GM21515 (cell line): ENCODE data around the gene P3H3.
A peak's percentile ranks its signal among the peaks of the same experiment; 100 is the strongest.

Experiments
- ATAC-seq: cut with Tn5 transposase; IDR thresholded peaks from one replicate; pipeline ENCODE4 v1.9.1; 2021; ENCODE audit not compliant: unreplicated experiment

P3H3 gene, protein sequence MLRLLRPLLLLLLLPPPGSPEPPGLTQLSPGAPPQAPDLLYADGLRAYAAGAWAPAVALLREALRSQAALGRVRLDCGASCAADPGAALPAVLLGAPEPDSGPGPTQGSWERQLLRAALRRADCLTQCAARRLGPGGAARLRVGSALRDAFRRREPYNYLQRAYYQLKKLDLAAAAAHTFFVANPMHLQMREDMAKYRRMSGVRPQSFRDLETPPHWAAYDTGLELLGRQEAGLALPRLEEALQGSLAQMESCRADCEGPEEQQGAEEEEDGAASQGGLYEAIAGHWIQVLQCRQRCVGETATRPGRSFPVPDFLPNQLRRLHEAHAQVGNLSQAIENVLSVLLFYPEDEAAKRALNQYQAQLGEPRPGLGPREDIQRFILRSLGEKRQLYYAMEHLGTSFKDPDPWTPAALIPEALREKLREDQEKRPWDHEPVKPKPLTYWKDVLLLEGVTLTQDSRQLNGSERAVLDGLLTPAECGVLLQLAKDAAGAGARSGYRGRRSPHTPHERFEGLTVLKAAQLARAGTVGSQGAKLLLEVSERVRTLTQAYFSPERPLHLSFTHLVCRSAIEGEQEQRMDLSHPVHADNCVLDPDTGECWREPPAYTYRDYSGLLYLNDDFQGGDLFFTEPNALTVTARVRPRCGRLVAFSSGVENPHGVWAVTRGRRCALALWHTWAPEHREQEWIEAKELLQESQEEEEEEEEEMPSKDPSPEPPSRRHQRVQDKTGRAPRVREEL

DNA sequence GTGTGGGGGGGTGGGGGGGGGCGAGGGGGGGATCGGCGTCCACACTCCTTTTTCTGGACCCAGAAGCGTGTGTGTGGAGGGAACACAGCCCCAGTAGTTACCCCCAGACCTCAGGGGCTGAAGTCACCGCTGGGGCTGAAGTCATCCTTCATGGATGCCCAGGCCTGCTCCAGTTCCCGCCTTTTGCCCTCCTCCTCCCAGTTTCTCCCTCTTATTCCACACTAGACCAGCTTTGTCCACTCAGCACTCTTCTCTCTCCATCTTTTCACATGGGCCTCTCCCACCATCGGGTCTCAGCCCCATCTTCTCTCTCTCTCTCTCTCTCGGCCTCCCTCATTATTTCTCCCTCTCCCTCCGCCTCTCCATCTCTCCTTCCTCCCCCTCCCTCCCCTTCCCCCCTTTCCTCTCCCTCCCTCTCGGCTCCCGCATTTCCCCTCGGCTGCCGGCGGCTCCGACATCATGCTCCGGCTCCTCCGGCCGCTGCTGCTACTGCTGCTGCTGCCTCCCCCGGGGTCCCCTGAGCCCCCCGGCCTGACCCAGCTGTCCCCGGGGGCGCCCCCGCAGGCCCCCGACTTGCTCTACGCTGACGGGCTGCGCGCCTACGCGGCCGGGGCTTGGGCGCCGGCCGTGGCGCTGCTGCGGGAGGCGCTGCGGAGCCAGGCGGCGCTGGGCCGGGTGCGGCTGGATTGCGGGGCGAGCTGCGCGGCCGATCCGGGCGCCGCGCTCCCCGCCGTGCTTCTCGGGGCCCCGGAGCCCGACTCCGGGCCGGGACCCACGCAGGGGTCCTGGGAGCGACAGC lies at the start of gene P3H3:
P3H3 (plus strand) TSS at position 426 of the 799 bp plus-strand sequence; CDS start at position 460, 34 bp downstream.
- ATAC-seq: no peak

DNA sequence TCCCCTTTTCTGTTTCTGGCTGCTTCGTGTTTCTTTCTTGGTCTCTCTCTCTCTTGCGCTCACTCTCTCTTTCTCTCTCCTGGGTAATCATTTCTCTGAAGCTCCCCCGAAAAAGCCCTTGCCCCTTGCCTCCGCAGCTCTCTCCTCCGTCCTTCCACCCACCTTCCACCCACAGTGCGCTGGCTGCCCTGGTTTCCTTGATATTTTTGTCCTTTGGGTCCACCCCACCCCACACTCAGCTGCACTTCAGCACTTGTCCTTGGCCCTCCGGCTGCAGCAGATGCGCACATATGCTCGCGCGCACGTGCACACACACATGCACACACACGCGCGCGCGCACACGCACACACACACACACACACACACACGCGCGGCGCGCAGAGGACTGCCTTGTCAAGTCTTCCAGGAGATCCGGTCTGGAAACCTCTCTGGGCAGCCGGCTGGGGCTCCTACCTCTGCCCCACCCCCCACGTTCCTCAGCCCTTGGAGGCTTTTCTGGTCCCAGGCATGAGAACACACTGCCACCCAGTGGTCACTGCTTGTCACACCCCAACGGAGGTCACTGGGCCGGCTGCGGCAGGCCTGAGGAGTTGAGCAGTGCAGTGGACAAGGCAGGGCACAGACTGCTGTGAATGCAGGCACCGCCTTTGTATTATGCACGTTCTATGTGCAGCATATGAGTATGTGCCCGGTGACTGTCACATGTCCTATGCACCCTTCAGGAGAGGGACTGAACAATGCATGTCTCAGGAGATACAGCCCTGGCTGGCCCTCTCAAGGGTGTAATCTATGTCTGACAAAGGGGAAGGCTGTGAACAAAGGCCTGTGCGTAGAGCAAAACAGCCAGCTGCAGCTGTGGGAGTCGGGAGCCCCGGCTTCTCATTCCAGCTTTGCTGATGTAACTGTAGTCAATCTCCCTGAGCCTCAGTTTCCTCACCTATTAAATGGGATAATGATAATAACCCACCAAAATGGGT lies 49.3 kb upstream of the P3H3 start:
- peak; percentile 72 for ATAC-seq

DNA sequence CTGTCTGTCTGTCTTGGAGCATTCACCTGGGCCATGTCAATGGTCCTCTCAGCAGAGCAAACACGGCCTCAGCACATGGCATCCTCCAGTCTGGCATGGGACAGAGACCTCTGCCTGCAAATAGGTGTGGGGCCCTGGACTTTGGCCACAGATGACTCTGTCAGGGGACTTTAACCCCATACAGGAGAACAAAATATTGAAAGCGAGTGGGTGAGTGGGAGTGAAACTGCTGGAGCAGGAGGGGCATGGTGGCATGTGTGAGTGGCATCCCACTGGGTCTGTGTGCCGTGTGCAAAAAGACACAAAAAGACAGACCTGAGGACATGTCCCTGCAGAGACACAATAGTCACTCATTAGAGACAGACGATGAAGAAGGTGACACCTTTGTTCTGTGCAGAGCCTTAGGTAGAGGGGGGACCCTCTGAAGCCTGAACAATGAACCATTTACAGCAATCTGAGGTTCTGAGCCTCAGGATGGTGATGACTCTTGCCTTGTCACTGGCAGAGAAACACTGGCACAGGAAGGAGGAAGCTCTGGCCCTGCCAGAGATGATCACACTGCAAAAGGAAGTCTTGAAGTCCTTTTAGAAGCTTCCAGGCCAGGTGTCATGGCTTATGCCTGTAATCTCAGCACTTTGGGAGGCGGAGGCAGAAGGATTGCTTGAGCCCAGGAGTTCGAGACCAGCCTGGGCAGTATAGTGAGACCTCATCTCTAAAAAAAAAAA lies 48.3 kb upstream of the P3H3 start:
- no peak for ATAC-seq

DNA sequence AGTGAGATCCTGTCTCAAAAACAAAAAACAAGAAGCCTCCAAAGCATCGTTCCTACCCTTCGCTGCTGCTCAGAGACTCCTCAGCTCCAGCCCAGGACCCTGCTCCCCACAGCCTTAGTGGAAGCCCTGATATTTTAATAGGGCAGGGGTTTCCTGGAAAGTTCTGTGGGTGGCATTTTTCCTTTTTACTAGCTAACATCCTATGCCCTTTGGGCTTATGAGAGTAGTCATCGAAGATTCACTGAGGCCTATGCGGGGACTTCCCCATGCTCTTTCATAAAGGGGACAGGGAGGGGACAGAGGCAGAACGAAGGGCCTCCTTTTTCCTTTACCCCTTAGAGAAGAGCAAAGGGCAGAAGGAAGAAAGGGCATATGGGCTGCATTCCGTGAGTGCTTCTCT lies 47.6 kb upstream of the P3H3 start:
- no peak for ATAC-seq

DNA sequence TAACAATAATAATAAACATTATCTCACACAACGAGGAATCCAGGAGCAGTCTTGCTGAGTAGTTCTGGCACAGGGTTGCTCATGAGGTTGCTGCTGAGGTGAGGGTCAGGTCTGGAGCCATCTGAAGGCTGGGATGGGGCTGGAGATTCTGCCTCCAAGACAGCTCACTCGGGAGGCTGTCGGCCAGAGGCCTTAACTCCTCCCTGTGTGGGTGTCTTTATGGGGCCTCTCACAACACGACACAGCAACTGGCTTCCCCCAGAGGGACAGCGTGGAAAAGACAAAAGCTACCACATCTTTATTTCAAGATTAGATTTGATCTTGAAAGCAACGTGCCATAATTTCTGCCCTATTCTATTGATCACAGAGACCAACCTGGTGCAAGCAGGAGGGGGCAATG lies 46.1 kb upstream of the P3H3 start:
- no peak for ATAC-seq

DNA sequence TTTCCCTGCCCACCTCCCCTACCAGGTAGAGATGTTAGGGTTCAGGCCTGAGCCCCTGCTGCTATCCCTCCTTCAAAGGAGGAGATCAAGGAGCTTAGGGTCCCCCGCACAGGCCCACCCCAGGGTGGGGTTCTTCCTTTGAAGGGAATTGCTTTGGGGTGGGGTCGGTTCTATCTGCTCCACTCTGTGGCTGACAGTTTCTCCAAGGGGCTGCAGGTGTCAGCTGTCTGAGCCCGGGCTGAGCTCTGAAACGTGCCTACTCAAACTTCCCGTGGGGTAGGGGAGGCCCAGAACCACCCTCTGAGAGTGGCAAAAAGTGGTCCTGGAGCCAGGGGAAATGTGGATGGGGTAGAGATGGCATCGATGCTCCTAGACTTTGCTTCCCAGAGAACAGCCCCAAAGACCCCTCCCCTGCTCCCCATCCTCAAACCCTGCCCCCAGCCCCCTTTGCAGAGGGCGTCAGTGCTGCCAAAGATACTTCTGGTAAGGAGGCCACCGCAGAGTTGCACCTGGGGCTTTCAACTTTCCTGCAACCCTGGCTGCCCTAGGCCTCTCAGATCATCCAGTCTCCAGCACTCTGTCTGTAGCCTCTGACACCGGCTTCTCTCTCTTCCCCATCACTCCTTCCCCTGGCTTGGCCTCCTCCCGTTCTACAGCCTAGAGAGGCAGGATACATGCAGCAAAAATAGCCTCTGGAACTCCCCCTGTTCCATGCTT lies 45.2 kb upstream of the P3H3 start:
- ATAC-seq: no peak

DNA sequence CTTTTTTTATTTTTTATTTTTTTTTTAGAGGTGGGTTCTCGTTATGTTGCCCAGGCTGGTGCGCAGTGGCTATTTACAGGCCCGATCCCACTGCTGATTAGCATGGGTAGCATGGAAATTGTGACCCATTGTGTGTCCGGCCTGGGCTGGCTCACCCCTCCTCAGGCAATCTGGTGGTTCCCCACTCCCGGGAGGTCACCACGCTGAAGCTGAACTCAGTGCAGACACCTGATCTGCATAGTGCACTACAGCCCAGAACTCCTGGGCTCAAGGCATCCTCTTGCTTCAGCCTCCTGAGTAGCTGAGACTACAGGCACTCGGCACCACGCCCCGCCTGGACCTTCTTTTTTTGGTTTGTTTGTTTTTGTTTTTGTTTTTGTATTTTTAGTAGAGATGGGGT lies 44.4 kb upstream of the P3H3 start:
- no peak for ATAC-seq

DNA sequence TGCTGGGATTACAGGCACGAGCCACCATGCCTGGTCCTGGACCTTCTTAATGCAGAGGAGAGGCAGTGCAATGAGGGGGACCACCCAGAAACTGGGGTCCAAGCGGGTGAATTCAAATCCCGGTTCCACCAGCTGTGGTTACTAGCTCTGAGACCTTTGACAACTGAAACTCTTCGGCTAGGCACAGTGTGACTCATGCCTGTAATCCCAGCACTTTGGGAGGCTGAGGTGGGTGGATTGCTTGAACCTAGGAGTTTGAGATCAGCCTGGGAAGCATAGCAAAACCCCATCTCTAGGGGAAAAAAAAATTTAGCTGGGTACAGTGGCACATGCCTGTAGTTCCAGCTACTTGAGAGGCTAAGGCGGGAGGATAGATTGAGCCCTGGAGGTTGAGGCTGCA lies 43.9 kb upstream of the P3H3 start:
- ATAC-seq: no peak

DNA sequence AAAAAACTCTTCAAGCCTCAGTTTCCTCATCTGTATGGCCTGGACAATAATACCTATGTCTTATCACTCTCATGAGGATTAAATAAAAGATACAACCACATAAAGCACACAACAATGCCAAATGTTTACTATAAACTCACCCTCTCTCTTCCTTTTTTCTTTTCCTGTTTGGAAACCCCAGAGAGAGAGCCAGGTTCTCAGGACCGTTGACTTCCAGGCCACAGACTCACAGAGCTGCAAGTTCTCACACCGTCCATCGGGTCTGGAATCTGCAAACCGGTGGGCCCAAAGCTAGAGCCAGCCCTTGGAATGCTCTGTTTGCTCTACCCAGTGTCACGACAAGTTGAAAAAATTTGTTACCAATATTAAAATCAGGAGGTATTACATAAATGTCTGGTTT lies 43.4 kb upstream of the P3H3 start:
- ATAC-seq: no peak

DNA sequence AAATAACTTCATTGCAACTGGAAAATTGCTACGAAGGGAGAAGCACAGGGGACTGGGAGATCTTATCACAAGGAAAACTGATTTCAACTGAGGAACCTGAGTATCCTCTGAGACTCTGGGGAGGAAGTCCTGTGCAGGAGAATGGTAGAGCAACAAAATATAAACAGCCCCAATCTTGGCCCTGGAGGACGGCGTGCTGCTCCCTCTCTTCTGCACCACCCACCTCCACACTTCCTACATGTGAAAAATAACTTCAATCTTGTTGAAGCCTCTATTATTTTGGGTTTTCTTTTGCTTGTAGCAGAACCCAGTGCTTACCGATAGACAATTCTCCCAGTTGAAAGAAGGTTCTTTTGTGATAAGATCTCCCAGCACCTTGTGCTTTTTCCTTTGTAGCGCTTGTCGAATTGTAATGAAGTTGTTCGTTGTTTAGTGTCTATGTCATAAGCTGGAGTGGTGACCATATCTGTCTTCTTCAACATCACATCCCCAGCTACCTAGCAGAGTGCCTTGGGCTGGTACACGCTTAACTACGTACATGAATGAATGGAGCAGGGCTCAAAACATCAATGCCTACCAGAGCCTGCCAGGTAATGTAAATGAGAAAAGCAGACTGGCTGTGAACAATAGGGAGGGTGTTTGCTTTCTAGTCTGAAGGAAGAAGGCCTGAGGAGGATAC lies 41.7 kb upstream of the P3H3 start:
- no peak for ATAC-seq

DNA sequence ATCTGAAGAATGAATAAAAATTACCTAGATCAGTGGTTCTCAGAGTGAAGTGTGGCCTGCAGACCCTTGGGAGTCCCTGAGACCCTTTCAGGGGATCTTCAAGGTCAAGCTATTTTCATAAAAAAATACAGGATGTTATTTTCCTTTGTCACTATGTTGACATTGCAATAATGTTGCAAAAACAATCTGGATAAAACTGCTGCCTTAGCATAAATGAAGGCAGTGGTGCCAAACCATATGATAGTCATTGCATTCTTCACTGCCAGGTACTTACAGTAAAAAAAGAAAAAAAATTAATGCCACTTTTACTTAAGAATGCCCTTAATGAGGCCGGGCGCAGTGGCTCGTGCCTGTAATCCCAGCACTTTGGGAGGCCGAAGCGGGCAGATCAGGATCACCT lies 40.9 kb upstream of the P3H3 start:
- no peak for ATAC-seq

DNA sequence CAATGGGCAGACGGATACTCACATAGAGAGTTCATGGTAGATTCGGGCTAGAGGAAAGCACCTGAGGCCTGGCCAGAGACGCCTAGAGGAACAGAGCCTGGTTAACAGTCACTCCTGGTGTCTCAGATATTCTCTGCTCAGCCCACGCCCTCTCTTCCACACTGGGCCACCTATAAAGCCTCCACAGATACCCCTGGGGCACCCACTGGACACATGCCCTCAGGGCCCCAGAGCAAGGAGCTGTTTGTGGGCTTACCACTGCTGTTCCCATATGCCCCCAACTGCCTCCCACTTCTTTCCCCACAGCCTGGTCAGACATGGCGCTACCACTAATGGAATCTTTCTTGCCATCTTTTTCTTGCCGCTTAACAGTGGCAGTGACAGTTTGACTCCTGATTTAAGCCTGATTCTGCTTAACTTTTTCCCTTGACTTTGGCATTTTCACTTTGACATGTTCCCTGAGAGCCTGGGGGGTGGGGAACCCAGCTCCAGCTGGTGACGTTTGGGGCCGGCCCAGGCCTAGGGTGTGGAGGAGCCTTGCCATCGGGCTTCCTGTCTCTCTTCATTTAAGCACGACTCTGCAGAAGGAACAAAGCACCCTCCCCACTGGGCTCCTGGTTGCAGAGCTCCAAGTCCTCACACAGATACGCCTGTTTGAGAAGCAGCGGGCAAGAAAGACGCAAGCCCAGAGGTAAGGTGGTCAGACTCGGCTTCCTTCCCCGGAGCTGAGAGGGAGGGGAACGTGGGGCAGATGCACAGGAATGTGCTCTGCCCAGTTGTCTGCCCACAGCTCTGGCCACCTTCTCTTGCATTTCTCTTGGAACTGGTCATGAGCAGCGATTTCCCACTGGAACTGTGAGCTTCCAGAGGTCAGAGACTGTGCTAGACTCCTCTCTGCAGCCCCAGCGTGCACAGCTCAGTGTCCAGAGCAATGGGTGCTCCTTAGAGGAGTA lies 39.0 kb upstream of the P3H3 start, which contains the start of gene CD4:
CD4 (plus strand) TSS at position 557 of the 953 bp plus-strand sequence. CDS start 10,611 bp downstream, outside the sequence.
- ATAC-seq: no peak

DNA sequence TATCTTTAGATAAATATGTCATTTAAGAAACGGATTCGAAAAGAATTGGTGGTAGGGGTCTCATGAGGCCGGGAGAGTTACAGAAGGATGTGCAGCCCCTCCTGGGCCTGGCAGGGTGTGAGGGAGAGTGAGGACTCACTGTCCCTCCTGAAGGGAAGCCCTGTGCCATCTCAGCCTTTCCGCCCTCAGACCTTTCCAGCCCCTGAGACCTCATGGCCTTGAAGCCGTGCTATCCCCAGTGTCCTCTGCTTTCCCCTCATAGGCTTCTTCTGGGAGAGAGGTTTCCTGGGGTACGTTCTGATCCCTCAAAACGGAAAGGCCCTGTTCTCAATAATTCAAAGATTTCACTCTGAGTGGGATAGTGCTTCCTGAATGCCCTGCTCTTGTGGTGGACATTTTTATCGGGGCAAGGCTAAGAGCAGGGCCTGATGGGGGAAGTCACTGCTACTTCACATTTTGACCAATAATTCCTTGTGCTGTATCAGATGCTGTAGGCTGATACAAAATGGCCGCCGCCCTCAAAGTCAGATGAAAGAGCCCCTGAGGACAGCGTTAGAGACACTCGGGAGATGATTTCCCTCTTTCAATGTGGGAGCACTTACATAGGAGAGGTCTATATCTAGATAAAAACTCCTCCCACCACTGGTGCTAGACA lies 37.6 kb upstream of the P3H3 start:
- no peak for ATAC-seq

DNA sequence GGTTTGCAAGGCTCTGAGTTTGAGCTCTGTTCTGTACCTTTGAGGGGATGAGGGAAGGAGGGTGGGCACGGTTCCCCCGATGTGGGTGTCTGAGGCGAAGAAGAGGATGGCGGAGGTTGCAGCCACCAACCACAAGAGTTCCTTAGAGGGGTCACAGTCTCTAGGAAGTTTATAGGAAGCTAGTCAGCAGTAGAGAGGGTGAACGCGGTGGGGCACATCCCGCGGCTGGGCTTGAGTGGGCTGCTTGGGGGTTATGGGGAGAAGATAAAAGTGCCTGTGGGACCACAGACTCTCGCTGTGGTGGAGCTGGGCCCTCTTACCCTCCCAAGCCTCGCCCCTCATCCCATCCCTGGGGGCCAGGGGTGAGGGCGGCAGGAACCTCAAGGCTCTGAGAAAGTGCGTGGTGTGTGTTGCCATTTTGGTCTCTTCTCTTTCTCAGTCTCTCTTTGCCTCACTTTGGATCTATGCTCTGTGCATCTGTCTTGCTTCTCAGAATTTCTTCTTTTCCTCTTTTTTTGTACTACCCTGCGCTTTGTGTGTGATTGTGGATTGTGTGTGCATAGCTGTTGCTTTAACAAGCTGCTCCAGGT lies 36.2 kb upstream of the P3H3 start:
- no peak for ATAC-seq

DNA sequence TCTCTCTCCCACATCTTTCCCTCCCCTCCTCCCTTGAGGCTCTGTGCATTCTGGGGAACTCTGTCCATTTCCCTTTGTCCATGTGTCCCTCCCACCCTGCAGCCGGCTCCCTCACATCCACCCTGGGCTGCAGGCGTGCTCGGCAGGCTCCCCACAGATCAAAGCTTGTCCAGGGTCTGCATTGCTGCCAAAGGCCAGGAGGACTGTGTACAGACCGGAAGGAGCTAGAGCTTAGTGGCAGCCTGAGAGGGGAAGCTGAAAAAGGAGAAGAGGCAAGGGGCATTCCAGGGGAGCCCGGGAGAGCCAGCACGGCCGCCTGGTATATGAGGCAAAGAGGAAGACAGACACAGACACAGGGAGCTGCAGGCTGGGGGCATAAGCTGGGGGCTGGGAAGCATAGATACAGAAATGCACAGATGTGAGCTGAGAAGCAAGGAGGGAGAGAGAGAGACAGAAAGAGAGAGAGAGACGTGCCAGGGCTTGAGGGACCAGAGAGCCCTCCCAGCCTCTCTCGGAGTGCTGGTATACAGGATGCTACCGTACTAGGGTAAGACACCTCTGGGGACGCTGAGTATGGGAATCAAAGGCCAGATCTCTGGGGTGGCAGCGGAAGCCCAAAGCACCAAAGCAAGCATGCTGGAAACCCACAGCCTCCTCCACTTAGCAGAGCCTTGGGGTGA lies 35.5 kb upstream of the P3H3 start:
- ATAC-seq: no peak

DNA sequence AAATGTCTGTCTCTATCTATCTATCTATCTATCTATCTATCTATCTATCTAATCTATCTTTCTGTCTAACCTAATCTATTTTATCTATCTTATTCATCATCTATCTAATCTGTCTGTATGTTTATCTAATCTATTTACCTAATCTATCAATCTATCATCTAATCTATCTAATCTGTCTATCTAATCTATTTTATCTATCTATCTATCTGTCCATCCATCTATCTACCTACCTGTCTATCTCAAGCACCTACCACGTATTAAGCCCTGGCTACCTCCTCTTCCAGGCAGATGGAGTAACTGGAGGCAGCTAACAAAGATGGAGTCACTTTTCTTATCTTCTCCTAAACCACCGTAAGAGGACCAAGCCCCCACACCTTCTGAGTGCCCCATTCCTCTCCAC lies 33.1 kb upstream of the P3H3 start:
- ATAC-seq: no peak
